ENCODE data around the gene FLII. TPM values are rescaled to one million over a fixed set of nuclear protein-coding genes. Genes with fewer than 3 reads are reported as not detected.

Gene FLII
- total and polyA plus RNA-seq, 2 of the 8 experiments (the other 6 are each of a cell fraction or from before 2014, with no cell fraction given) = 300 to 549 TPM

- Histone ChIP-seq H3K14ac (ENCODE audit: insufficient read length) (no peak overlapping the region), H3K27me3 (replicated peaks in 1 of 4; ENCODE audit: control insufficient read depth in 3 of 4, extremely low read depth in 1 of 4, insufficient read depth in 3 of 4, low read length in 3 of 4) (no peaks in the 10 kb centered on the region), H2BK5ac (ENCODE audit: low read depth, low read length) (no peak overlapping the region), H3K4me3 (ENCODE audit: extremely low read depth in 1 of 4, insufficient read depth in 2 of 4, low read depth in 3 of 4, low read length in 4 of 4) (no peak overlapping the region), H4K20me1 (replicated peaks in 1 of 2; ENCODE audit: control insufficient read depth in 1 of 2, insufficient read depth in 2 of 2, low read length in 2 of 2) (peaks cover 9 to 19% of the 10 kb centered on the region in 2 experiments), H2AK5ac (ENCODE audit: low read depth, low read length) (no peak overlapping the region), H3K56ac (replicated peaks; ENCODE audit: insufficient read length, low read depth, low read length) (no peak overlapping the region), H3K23ac (ENCODE audit: insufficient read length) (no peak overlapping the region), H4K5ac (ENCODE audit: insufficient read length, low read depth, low read length) (no peak overlapping the region), H2BK120ac (replicated peaks; ENCODE audit: low read depth, low read length) (no peak overlapping the region), H3K36me3 (ENCODE audit: control insufficient read depth in 2 of 4, insufficient read depth in 4 of 4, low read length in 3 of 4) (peaks cover 6 to 43% (median 19%) of the 10 kb centered on the region in 4 experiments; a peak in 6 of 8 replicates), H2AFZ (ENCODE audit: low read length) (no peak overlapping the region), H3K79me2 (ENCODE audit: control insufficient read depth in 1 of 2, insufficient read depth in 2 of 2, low read length in 2 of 2) (peaks cover 0 to 24% of the 10 kb centered on the region in 2 experiments; a peak in 1 of 4 replicates), H3K4me2 (ENCODE audit: insufficient read depth in 1 of 2, low read depth in 2 of 2, low read length in 2 of 2) (no peak overlapping the region), H3K79me1 (ENCODE audit: low read depth, low read length) (peaks cover 14% of the 10 kb centered on the region), H4K91ac (replicated peaks; ENCODE audit: insufficient read length, low read length) (no peak overlapping the region), H3K9me3 (ENCODE audit: insufficient read depth in 2 of 2, low read depth in 1 of 2, low read length in 1 of 2) (no peaks in the 10 kb centered on the region), H2BK12ac (ENCODE audit: low read depth, low read length) (no peak overlapping the region), H3K23me2 (ENCODE audit: low read depth, low read length) (no peaks in the 10 kb centered on the region), H3K9ac (replicated peaks in 1 of 4; ENCODE audit: extremely low read depth in 1 of 4, low read depth in 3 of 4, low read length in 3 of 4) (no peak overlapping the region), H3K27ac (ENCODE audit: low read depth, low read length) (no peak overlapping the region), H3K18ac (ENCODE audit: extremely low read depth, low read length) (no peak overlapping the region), H3K4me1 (replicated peaks in 1 of 4; ENCODE audit: control insufficient read depth in 3 of 4, insufficient read depth in 4 of 4, low read length in 3 of 4) (peaks cover 0 to 8% (median 3%) of the 10 kb centered on the region in 4 experiments; a peak in 5 of 7 replicates), H3K4ac (replicated peaks; ENCODE audit: insufficient read length, low read depth, low read length) (no peak overlapping the region), H4K8ac (ENCODE audit: extremely low read depth, insufficient read depth, low read length) (no peak overlapping the region), H2BK15ac (ENCODE audit: low read length) (no peak overlapping the region), H2BK20ac (ENCODE audit: low read length) (no peak overlapping the region)
- CTCF ChIA-PET (ENCODE audit: partially characterized antibody) = interaction anchor here (0.8 to 2.9 kb wide), 10 partner anchors 9 to 114 kb away, joined by 3 to 19 read pairs (median 4); no protein-coding TSS in a partner anchor
- no peak for DNase-seq (ENCODE audit: low read depth in 1 of 2, low spot score in 2 of 2)
- TF ChIP-seq, protein P1, sequence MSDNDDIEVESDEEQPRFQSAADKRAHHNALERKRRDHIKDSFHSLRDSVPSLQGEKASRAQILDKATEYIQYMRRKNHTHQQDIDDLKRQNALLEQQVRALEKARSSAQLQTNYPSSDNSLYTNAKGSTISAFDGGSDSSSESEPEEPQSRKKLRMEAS (IDR thresholded peaks at IDR 0.05) = no peak
- TF ChIP-seq SIRT6 (IDR thresholded peaks at IDR 0.05; ENCODE audit: low read length) (no peak), MAFK (IDR thresholded peaks at IDR 0.05; ENCODE audit: low read depth, low read length) (no peak), SRF (IDR thresholded peaks at IDR 0.05; ENCODE audit: low read depth, low read length) (no peak), ATF3 (IDR thresholded peaks at IDR 0.05; ENCODE audit: insufficient read depth, low read depth, low read length) (no peak), NRF1 (IDR thresholded peaks at IDR 0.05; ENCODE audit: low read depth, low read length) (no peak)
- FAIRE-seq = no peak
- POLR2A ChIA-PET (ENCODE audit: partially characterized antibody) = interaction anchor here (0.7 kb wide), 1 partner anchor 17 kb away, joined by 3 read pairs; no protein-coding TSS in a partner anchor
Measured at GRCh38 chr17:18206962-18207361, 51.6 kb downstream of the FLII start.
